Ishikawa (cell line): ENCODE measurements around the gene CBLB.

Source experiments
- CEBPB ChIP-seq: IDR thresholded peaks from 2 replicates; pipeline ENCODE4 v1.6.1; 2012
- CREB1 ChIP-seq: IDR thresholded peaks from 2 replicates; pipeline ENCODE4 v1.6.1; 2012; ENCODE audit warnings: low read depth
- EGR1 ChIP-seq: IDR thresholded peaks from 2 replicates; pipeline ENCODE4 v1.6.1; 2012
- EP300 ChIP-seq: IDR thresholded peaks from 2 replicates; pipeline ENCODE4 v1.6.1; 2012; ENCODE audit warnings: borderline replicate concordance
- FOXM1 ChIP-seq: IDR thresholded peaks from 2 replicates; pipeline ENCODE4 v1.6.1; 2012; ENCODE audit warnings: low read depth, borderline replicate concordance
- MAX ChIP-seq: IDR thresholded peaks from 2 replicates; pipeline ENCODE4 v1.6.1; 2012
- NFIC ChIP-seq: IDR thresholded peaks from 2 replicates; pipeline ENCODE4 v1.6.1; 2012
- RAD21 ChIP-seq: IDR thresholded peaks from 2 replicates; pipeline ENCODE4 v1.6.1; 2012; ENCODE audit warnings: low read depth
- REST ChIP-seq: IDR thresholded peaks from 2 replicates; pipeline ENCODE4 v1.6.1; 2012; ENCODE audit warnings: low read depth, mild to moderate bottlenecking
- TAF1 ChIP-seq: IDR thresholded peaks from 2 replicates; pipeline ENCODE4 v1.6.1; 2012; ENCODE audit warnings: low read depth, mild to moderate bottlenecking
- TCF12 ChIP-seq: IDR thresholded peaks from 2 replicates; pipeline ENCODE4 v1.6.1; 2012; ENCODE audit warnings: low read depth
- TEAD4 ChIP-seq: IDR thresholded peaks from 2 replicates; pipeline ENCODE4 v1.6.1; 2012
- YY1 ChIP-seq: IDR thresholded peaks from 2 replicates; pipeline ENCODE4 v1.6.1; 2012; ENCODE audit warnings: low read depth
- ZBTB7A ChIP-seq: IDR thresholded peaks from 2 replicates; pipeline ENCODE4 v1.6.1; 2012; ENCODE audit warnings: low read depth
- TF ChIP-seq, protein P1 (sequence below): IDR thresholded peaks from 2 replicates; pipeline ENCODE4 v1.6.1; 2012

Gene CBLB

GRCh38 chr3:105676621-105677300, 192.1 kb downstream of the CBLB start:
- TF ChIP-seq TAF1 (no peak), REST (no peak), CEBPB (no peak), TCF12 (no peak), TEAD4 (no peak), EGR1 (no peak), RAD21 (no peak), ZBTB7A (no peak), EP300 (no peak), FOXM1 (no peak), MAX (no peak), CREB1 (no peak), YY1 (no peak), NFIC (no peak)
- TF ChIP-seq, protein P1, sequence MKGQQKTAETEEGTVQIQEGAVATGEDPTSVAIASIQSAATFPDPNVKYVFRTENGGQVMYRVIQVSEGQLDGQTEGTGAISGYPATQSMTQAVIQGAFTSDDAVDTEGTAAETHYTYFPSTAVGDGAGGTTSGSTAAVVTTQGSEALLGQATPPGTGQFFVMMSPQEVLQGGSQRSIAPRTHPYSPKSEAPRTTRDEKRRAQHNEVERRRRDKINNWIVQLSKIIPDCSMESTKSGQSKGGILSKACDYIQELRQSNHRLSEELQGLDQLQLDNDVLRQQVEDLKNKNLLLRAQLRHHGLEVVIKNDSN, result no peak

DNA sequence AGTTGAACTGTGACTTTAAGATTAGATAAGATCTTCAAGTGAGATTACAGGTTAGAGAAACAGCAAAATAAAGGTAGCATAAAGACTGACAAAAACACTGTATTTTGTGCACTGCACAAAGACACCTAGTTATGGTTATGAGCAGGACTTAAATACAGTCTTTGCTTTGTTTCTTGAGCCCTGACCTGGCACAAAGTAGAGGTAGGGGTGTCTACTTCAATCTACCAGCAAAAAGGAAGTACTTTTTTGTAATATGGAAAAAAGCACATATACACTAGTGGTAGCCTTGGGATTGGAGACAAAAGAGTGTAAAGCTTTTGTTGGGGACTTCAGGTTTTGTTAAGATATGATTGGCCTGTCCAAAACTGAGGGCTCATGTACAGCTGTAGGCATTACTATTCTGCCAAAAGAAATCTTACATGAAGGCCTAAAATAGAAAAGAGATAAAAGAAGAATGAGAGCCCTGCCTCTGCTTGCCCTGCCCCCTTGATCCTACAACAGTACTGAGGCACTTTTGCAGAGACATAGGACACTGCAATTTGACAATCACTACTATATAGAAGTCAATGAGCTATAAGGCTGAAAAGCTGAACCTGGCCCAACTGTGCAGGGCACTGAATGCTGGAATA, 194.3 kb downstream of the CBLB start:
- no peak for TF ChIP-seq YY1
- TF ChIP-seq TCF12, result no peak
- no peak for TF ChIP-seq EP300
- TF ChIP-seq REST, result no peak
- no peak for TF ChIP-seq TAF1
- TF ChIP-seq TEAD4, result no peak
- no peak for TF ChIP-seq NFIC

DNA sequence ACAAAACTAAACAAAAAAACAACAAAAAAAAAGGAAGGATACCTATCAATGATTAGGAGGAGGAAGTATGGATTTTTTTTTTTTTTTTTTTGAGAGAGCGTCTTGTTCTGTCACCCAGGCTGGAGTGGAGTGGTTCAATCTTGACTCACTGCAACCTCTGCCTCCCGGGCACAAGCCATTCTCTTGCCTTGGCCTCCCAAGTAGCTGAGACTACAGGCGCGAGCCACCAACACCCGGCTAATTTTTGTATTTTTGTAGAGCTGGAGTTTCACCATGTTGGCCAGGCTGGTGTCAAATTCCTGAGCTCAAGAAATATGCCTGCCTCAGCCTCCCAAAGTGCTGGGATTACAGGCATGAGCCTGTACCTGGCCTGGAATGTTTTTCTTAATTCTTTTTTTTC, 195.8 kb downstream of the CBLB start:
- TF ChIP-seq, protein P1, result no peak
- TF ChIP-seq RAD21, result no peak
- TF ChIP-seq TEAD4, result no peak
- no peak for TF ChIP-seq CREB1
- no peak for TF ChIP-seq REST
- no peak for TF ChIP-seq FOXM1
- TF ChIP-seq CEBPB, result no peak
- TF ChIP-seq ZBTB7A, result no peak
- no peak for TF ChIP-seq MAX
- no peak for TF ChIP-seq TCF12
- no peak for TF ChIP-seq EGR1
- no peak for TF ChIP-seq YY1

DNA sequence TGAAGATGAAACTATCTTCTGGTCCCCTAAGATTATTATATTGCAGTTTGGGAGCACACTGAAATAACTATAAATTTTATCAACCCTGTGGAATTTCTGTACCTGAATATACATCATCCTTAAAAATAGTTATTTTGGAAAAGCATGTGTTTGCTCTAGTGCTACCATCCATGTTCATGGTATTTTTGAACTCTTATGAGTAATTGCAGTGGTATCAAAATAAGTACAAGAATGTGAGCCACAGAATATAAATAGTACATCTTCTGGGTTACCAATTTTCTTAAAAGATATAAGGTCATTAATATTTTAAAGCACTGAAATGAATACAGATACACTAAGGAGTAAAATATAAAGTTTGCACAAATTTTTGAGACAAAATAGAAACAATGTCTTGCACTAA, 206.5 kb downstream of the CBLB start:
- TF ChIP-seq TEAD4 (no peak), NFIC (no peak)
- TF ChIP-seq, protein P1, result no peak
